WTC11 (cell line): Measurements from ENCODE around the gene SUPT7L. TPM values are rescaled to one million over a fixed set of nuclear protein-coding genes. Genes with fewer than 3 reads are reported as not detected.

Experiments
- ATAC-seq: fragments of 200-7000 bp; cut with Tn5 transposase; 2 replicates; pipeline ENCODE4 v1.10.0; 2021; ENCODE audit warnings: mild to moderate bottlenecking, moderate library complexity
- CTCF ChIA-PET: fragments of 300-600 bp; sonication (Branson Sonifier 250); formaldehyde crosslinking; loops from one replicate; lab custom pipeline; 2021; ENCODE audit warnings: antibody characterized with exemption; lab: Charles Lee
- POLR2A ChIA-PET: fragments of 350-600 bp; sonication (Branson Sonifier 250); formaldehyde crosslinking; loops from one replicate; lab custom pipeline; 2021; ENCODE audit warnings: antibody characterized with exemption; lab: Charles Lee
- DNase-seq: peaks from one replicate; pipeline ENCODE4 v3.0.0; 2021; ENCODE audit warnings: low spot score
- H3K27ac Mint-ChIP-seq: 2 replicates; pipeline ENCODE4 v1.8.0; 2021; ENCODE audit warnings: mixed read lengths
- H3K27me3 Mint-ChIP-seq: 2 replicates; pipeline ENCODE4 v1.8.0; 2021; ENCODE audit warnings: low read depth, mild to moderate bottlenecking, moderate library complexity, mixed read lengths
- H3K36me3 Mint-ChIP-seq: 2 replicates; pipeline ENCODE4 v1.8.0; 2021; ENCODE audit warnings: mixed read lengths
- H3K4me1 Mint-ChIP-seq: 2 replicates; pipeline ENCODE4 v1.8.0; 2022; ENCODE audit warnings: mixed read lengths
- H3K4me3 Mint-ChIP-seq: 2 replicates; pipeline ENCODE4 v1.8.0; 2021; ENCODE audit warnings: mild to moderate bottlenecking, moderate library complexity, mixed read lengths
- H3K9me3 Mint-ChIP-seq: 2 replicates; pipeline ENCODE4 v1.8.0; 2021; ENCODE audit warnings: mixed read lengths
- AR ChIP-seq: fragments of 250-450 bp; sonication (Bioruptor Pico); IDR thresholded peaks from 2 replicates; pipeline ENCODE4 v1.9.0; 2021; ENCODE audit warnings: mild to moderate bottlenecking
- ATF1 ChIP-seq: sonication (generic); formaldehyde crosslinking; IDR thresholded peaks from 2 replicates; pipeline ENCODE4 v1.8.1; 2023; ENCODE audit warnings: mild to moderate bottlenecking, moderate library complexity, missing genetic modification reagents
- E2F1 ChIP-seq: sonication (generic); formaldehyde crosslinking; IDR thresholded peaks from 2 replicates; pipeline ENCODE4 v1.8.0; 2022; ENCODE audit warnings: mild to moderate bottlenecking, missing genetic modification reagents
- FOXK1 ChIP-seq: sonication (generic); formaldehyde crosslinking; IDR thresholded peaks from 2 replicates; pipeline ENCODE4 v1.8.0; 2022; ENCODE audit warnings: mild to moderate bottlenecking, moderate library complexity, missing genetic modification reagents
- GTF2I ChIP-seq: fragments of 250-450 bp; sonication (Bioruptor Pico); conservative IDR thresholded peaks from 2 replicates; pipeline ENCODE4 v1.4.0; 2021; ENCODE audit warnings: mild to moderate bottlenecking
- IRF1 ChIP-seq: sonication (generic); formaldehyde crosslinking; IDR thresholded peaks from 2 replicates; pipeline ENCODE4 v1.8.0; 2023; ENCODE audit warnings: missing genetic modification reagents
- JAZF1 ChIP-seq: fragments of 250-450 bp; sonication (Bioruptor Pico); IDR thresholded peaks from 2 replicates; pipeline ENCODE4 v1.9.0; 2021; ENCODE audit warnings: moderate library complexity, mild to moderate bottlenecking, inconsistent platforms
- NFE2L1 ChIP-seq: sonication (generic); formaldehyde crosslinking; IDR thresholded peaks from 2 replicates; pipeline ENCODE4 v1.8.1; 2023; ENCODE audit warnings: missing genetic modification reagents
- NR2C2 ChIP-seq: sonication (generic); formaldehyde crosslinking; IDR thresholded peaks from 2 replicates; pipeline ENCODE4 v1.8.0; 2022; ENCODE audit warnings: mild to moderate bottlenecking, missing genetic modification reagents
- RORB ChIP-seq: fragments of 250-450 bp; sonication (Bioruptor Pico); IDR thresholded peaks from 2 replicates; pipeline ENCODE4 v1.9.0; 2021; ENCODE audit warnings: mild to moderate bottlenecking
- TCF7 ChIP-seq: sonication (generic); formaldehyde crosslinking; IDR thresholded peaks from 2 replicates; pipeline ENCODE4 v1.8.0; 2022; ENCODE audit warnings: mild to moderate bottlenecking, low read depth, missing genetic modification reagents, moderate library complexity
- TEAD1 ChIP-seq: sonication (generic); formaldehyde crosslinking; IDR thresholded peaks from 2 replicates; pipeline ENCODE4 v1.8.0; 2022; ENCODE audit warnings: mild to moderate bottlenecking, missing genetic modification reagents
- TEAD4 ChIP-seq: sonication (generic); formaldehyde crosslinking; IDR thresholded peaks from 2 replicates; pipeline ENCODE4 v1.8.0; 2022; ENCODE audit warnings: mild to moderate bottlenecking, missing genetic modification reagents
- ZBTB21 ChIP-seq: sonication (generic); formaldehyde crosslinking; IDR thresholded peaks from 2 replicates; pipeline ENCODE4 v1.8.1; 2023; ENCODE audit warnings: mild to moderate bottlenecking, missing genetic modification reagents, borderline replicate concordance
- ZBTB43 ChIP-seq: sonication (generic); formaldehyde crosslinking; IDR thresholded peaks from 2 replicates; pipeline ENCODE4 v1.8.1; 2023; ENCODE audit warnings: mild to moderate bottlenecking, missing genetic modification reagents
- ZMAT4 ChIP-seq: fragments of 250-450 bp; sonication (Bioruptor Pico); IDR thresholded peaks from 2 replicates; pipeline ENCODE4 v1.9.0; 2021; ENCODE audit warnings: mild to moderate bottlenecking
- ZNF219 ChIP-seq: sonication (generic); formaldehyde crosslinking; IDR thresholded peaks from 2 replicates; pipeline ENCODE4 v1.8.0; 2023; ENCODE audit warnings: missing genetic modification reagents, mild to moderate bottlenecking, borderline replicate concordance
- total RNA-seq: library from RNA; stranded (reverse); gene quantifications from 3 replicates; pipeline ENCODE4 v1.2.3, GENCODE V29; 2021
- TF ChIP-seq, protein P1 (sequence below): sonication (generic); formaldehyde crosslinking; IDR thresholded peaks from 2 replicates; pipeline ENCODE4 v1.8.1; 2023; ENCODE audit warnings: mild to moderate bottlenecking, moderate library complexity, missing genetic modification reagents
- TF ChIP-seq, protein P2 (sequence below): sonication (generic); formaldehyde crosslinking; IDR thresholded peaks from 2 replicates; pipeline ENCODE4 v1.8.1; 2022; ENCODE audit warnings: low read depth, mild to moderate bottlenecking, moderate library complexity, missing genetic modification reagents, borderline replicate concordance
- TF ChIP-seq, protein P3 (sequence below): fragments of 250-450 bp; sonication (Bioruptor Pico); conservative IDR thresholded peaks from 2 replicates; pipeline ENCODE4 v1.9.0; 2021; ENCODE audit warnings: mild to moderate bottlenecking
- TF ChIP-seq, protein P4 (sequence below): sonication (generic); formaldehyde crosslinking; IDR thresholded peaks from 2 replicates; pipeline ENCODE4 v1.8.1; 2022; ENCODE audit warnings: mild to moderate bottlenecking, moderate library complexity, missing genetic modification reagents

Gene SUPT7L
- total RNA-seq, 1 experiment from 2014 or later, result 22.6 TPM

DNA sequence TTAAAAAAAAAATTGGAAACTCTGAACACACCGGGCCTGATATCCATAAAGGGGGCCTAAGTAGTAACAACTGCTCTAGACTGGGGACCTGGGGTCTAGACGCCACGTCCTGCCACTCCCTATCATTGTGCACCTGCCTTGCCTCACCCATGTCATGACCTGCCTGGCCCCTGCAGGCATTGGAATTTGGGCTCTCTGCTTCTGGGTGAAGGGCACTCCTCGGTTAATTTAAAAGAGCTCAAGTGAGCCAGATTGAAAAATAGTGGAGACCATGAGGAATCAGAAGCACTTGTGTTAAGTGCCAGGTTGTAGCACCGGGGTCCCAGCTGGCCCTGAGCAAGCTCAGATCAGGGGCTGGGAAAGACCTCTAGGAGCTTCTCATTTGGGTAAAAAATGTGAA lies 48.4 kb upstream of the SUPT7L start (continued):
- TF ChIP-seq ZBTB21 (CRISPR knock-in tag), result no peak
- TF ChIP-seq, protein P1, sequence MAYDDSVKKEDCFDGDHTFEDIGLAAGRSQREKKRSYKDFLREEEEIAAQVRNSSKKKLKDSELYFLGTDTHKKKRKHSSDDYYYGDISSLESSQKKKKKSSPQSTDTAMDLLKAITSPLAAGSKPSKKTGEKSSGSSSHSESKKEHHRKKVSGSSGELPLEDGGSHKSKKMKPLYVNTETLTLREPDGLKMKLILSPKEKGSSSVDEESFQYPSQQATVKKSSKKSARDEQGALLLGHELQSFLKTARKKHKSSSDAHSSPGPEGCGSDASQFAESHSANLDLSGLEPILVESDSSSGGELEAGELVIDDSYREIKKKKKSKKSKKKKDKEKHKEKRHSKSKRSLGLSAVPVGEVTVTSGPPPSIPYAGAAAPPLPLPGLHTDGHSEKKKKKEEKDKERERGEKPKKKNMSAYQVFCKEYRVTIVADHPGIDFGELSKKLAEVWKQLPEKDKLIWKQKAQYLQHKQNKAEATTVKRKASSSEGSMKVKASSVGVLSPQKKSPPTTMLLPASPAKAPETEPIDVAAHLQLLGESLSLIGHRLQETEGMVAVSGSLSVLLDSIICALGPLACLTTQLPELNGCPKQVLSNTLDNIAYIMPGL (CRISPR knock-in tag), result no peak

- peaks cover 9% of the 10 kb centered on the region for H3K4me1 Mint-ChIP-seq
- POLR2A ChIA-PET, result no interaction called here
These were observed 47.4 kb upstream of the SUPT7L start for GRCh38 chr2:27710640-27711430.

More at GRCh38 chr2:27710640-27711430, 47.4 kb upstream of the SUPT7L start:
- ATAC-seq, result no peak
- TF ChIP-seq FOXK1 (CRISPR knock-in tag), result no peak
- no peak for TF ChIP-seq TCF7 (CRISPR knock-in tag)
- no peak for TF ChIP-seq RORB (CRISPR knock-in tag)
- TF ChIP-seq E2F1 (CRISPR knock-in tag), result no peak
- TF ChIP-seq TEAD4 (CRISPR knock-in tag), result no peak
- TF ChIP-seq, protein P2, sequence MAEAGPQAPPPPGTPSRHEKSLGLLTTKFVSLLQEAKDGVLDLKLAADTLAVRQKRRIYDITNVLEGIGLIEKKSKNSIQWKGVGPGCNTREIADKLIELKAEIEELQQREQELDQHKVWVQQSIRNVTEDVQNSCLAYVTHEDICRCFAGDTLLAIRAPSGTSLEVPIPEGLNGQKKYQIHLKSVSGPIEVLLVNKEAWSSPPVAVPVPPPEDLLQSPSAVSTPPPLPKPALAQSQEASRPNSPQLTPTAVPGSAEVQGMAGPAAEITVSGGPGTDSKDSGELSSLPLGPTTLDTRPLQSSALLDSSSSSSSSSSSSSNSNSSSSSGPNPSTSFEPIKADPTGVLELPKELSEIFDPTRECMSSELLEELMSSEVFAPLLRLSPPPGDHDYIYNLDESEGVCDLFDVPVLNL (CRISPR knock-in tag), result no peak
- TF ChIP-seq, protein P3, sequence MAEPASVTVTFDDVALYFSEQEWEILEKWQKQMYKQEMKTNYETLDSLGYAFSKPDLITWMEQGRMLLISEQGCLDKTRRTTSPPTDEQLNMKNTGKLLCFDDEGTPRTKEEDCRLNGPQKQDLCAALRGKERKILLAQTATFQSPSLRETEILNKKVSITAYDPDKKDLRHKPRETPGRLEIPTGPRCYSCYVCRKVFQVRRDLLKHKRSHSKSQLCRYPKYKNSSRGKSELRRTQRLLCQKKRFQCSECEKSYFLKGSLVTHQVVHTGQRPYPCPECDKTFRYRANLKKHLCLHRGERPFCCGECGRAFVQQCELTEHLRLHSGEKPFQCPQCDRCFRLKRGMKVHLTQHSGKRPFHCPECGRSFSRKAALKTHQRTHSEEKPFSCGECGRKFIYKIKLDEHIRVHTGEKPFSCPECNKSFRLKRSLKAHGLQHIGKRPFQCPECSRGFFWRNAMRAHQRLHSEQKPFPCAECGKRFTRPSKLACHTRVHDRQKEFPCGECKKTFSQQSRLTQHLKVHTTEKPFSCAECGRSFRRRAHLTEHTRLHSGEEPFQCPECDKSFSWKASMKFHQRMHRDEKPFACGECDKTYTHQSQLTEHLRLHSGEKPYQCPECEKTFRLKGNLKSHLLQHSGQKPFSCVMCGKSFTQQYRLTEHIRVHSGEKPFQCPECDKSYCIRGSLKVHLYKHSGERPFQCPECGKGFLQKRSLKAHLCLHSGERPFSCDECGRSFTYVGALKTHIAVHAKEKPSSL (CRISPR knock-in tag), result no peak
- no peak for TF ChIP-seq ZBTB43
- TF ChIP-seq AR (CRISPR knock-in tag), result no peak
- no peak for TF ChIP-seq NR2C2 (CRISPR knock-in tag)
- TF ChIP-seq IRF1 (CRISPR knock-in tag), result no peak
- no peak for TF ChIP-seq TEAD1 (CRISPR knock-in tag)
- TF ChIP-seq ATF1 (CRISPR knock-in tag), result no peak
- TF ChIP-seq ZMAT4, result no peak
- TF ChIP-seq GTF2I (CRISPR knock-in tag), result no peak
- no peak for TF ChIP-seq JAZF1 (CRISPR knock-in tag)
- TF ChIP-seq, protein P4, sequence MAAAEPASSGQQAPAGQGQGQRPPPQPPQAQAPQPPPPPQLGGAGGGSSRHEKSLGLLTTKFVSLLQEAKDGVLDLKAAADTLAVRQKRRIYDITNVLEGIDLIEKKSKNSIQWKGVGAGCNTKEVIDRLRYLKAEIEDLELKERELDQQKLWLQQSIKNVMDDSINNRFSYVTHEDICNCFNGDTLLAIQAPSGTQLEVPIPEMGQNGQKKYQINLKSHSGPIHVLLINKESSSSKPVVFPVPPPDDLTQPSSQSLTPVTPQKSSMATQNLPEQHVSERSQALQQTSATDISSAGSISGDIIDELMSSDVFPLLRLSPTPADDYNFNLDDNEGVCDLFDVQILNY (CRISPR knock-in tag), result no peak
- no peak for TF ChIP-seq ZNF219
- no peak for TF ChIP-seq ZBTB21 (CRISPR knock-in tag)
- no peak for TF ChIP-seq NFE2L1 (CRISPR knock-in tag)
- Mint-ChIP-seq H3K27ac (no peak overlapping the region), H3K36me3 (no peaks in the 10 kb centered on the region), H3K4me3 (no peak overlapping the region), H3K9me3 (no peaks in the 10 kb centered on the region), H3K27me3 (peaks cover 10% of the 10 kb centered on the region)
- no peak for DNase-seq
- CTCF ChIA-PET, result interaction anchor here (1.5 to 3.2 kb wide), 2 partner anchors 13 to 27 kb away, joined by 3 to 22 read pairs; no protein-coding TSS in a partner anchor
